NT2/D1 (cell line): ENCODE data around the gene GPR108.

Experiments used
- YY1 ChIP-seq: IDR thresholded peaks from 2 replicates; pipeline ENCODE4 v1.6.1; 2011; ENCODE audit not compliant: insufficient read length, insufficient read depth
- ZNF274 ChIP-seq: IDR thresholded peaks from 2 replicates; pipeline ENCODE4 v1.6.1; 2011; ENCODE audit warnings: mild to moderate bottlenecking, low read depth, low read length

DNA sequence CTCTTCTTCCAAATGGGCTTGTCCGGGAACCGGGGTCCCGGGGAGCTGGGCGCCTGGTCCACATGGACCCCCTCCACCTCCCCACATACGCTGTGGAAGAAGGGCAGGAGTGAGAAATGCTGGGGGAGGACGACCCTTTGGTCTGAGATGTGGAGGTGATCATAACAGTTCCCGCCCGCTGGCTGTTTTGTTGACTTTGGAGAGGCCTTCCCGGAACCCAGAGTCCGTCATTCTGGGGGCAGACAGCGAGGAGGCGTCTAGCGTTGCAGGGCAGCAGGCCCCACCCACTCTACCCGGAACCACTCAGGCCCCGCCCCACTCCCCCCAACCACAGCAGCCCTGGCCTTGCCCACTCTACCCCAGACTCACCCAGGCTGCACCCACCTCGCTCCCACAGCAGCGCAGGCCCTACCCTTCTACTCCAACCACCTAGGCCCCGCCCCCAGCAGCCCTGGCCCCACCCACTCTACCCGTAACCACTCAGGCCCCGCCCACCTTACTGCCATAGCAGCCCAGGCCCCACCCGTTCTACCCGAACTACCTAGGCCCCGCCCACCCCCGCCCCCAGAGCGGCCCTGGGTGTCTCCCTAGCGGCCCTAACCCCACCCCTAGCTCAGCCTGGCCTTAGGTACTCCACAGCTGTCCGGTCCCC, 7.1 kb downstream of the GPR108 start:
- TF ChIP-seq YY1 (no peak), ZNF274 (no peak)
